HepG2 (cell line): ENCODE data around the gene PIP5K1C. TPM values are rescaled to one million over a fixed set of nuclear protein-coding genes. Genes with fewer than 3 reads are reported as not detected.

Experiments
- ATAC-seq: fragments of 200-7000 bp; cut with Tn5 transposase; 3 replicates; pipeline ENCODE4 v1.9.1; 2020; ENCODE audit warnings: mild to moderate bottlenecking, moderate library complexity
- BruUV-seq: library from RNA; stranded (reverse); fragments of 400-500 nt; replicated peaks from 2 replicates; lab custom pipeline; 2021; lab: Mats Ljungman, UMichigan
- CTCF ChIA-PET: fragments of 300-600 bp; formaldehyde crosslinking; extraction: SDS; loops from one replicate; lab custom pipeline; 2021; ENCODE audit warnings: low total read pairs, inconsistent platforms, low intra/inter-chr PET ratio; lab: Yijun Ruan, JAX
- POLR2A ChIA-PET: fragments of 350-600 bp; sonication (Branson Sonifier 250); formaldehyde crosslinking; loops from one replicate; lab custom pipeline; 2020; ENCODE audit warnings: antibody characterized with exemption, inconsistent platforms; lab: Yijun Ruan, JAX
- DNase-seq: peaks from one replicate; pipeline ENCODE4 v3.0.0-alpha.2; 2015; ENCODE audit warnings: low spot score
- FAIRE-seq: peaks from 3 replicates; lab custom pipeline; 2011; peaks lifted over from hg19 to GRCh38; lab: Jason Lieb, UNC
- H2AFZ ChIP-seq: one replicate; pipeline ENCODE4 v1.6.1; 2011; ENCODE audit warnings: low read length, inconsistent platforms
- H3K27ac ChIP-seq: fragments of 300-600 bp; 3 replicates; pipeline ENCODE4 v1.8.0; 2011; ENCODE audit warnings: mixed run types, mild to moderate bottlenecking, mixed read lengths, low read length, inconsistent platforms; ENCODE audit not compliant: insufficient read depth; ENCODE audit errors: extremely low read length
- H3K27me3 ChIP-seq, 2 experiments: fragments of 200-600 bp in 1 of 2; 2 replicates in 1 of 2; 3 replicates in 1 of 2; pipeline versions ENCODE4 v1.6.0 to v1.8.0; 2011; ENCODE audit warnings: low read length in 2 of 2, mild to moderate bottlenecking in 2 of 2, moderate library complexity in 2 of 2, inconsistent platforms in 1 of 2; ENCODE audit not compliant: insufficient read depth in 2 of 2, control insufficient read depth in 1 of 2
- H3K36me3 ChIP-seq, 2 experiments: fragments of 200-600 bp in 1 of 2; replicated peaks in 1 of 2; 2 replicates in 1 of 2; 3 replicates in 1 of 2; pipeline versions ENCODE4 v1.5.1 to v1.8.0; 2011; ENCODE audit warnings: low read length in 2 of 2, inconsistent platforms in 1 of 2; ENCODE audit not compliant: insufficient read depth in 2 of 2, control insufficient read depth in 1 of 2
- H3K4me1 ChIP-seq: 2 replicates; pipeline ENCODE4 v1.5.1; 2012; ENCODE audit warnings: low read length, inconsistent platforms; ENCODE audit not compliant: insufficient read depth
- H3K4me2 ChIP-seq: 2 replicates; pipeline ENCODE4 v1.6.0; 2011; ENCODE audit warnings: low read depth, low read length, inconsistent platforms
- H3K4me3 ChIP-seq, 3 experiments: fragments of 200-600 bp in 1 of 3; sonication (generic), shearing (Covaris generic) in 1 of 3; replicated peaks in 1 of 3; 2 replicates each; pipeline ENCODE4 v1.5.1; 2011 to 2016; ENCODE audit warnings: low read length in 3 of 3, inconsistent platforms in 2 of 3, low read depth in 2 of 3, mild to moderate bottlenecking in 2 of 3, control low read depth in 1 of 3, mixed read lengths in 1 of 3; ENCODE audit not compliant: insufficient read depth in 1 of 3
- H3K79me2 ChIP-seq: one replicate; pipeline ENCODE4 v1.6.1; 2011; ENCODE audit warnings: low read length, inconsistent platforms; ENCODE audit not compliant: insufficient read depth
- H3K9ac ChIP-seq: 2 replicates; pipeline ENCODE4 v1.6.0; 2011; ENCODE audit warnings: mild to moderate bottlenecking, low read depth, low read length, inconsistent platforms; ENCODE audit not compliant: insufficient read depth
- H3K9me3 ChIP-seq: 2 replicates; pipeline ENCODE4 v1.5.1; 2012; ENCODE audit warnings: mild to moderate bottlenecking, low read length
- H4K20me1 ChIP-seq: 2 replicates; pipeline ENCODE4 v1.6.0; 2011; ENCODE audit warnings: inconsistent platforms, mild to moderate bottlenecking, low read length, moderate library complexity; ENCODE audit not compliant: insufficient read depth
- ARNTL ChIP-seq: sonication (generic); formaldehyde crosslinking; IDR thresholded peaks from 2 replicates; pipeline ENCODE4 v1.4.0; 2020; ENCODE audit warnings: mild to moderate bottlenecking, missing genetic modification reagents
- HMGA1 ChIP-seq: sonication (generic); formaldehyde crosslinking; conservative IDR thresholded peaks from 2 replicates; pipeline ENCODE4 v1.4.0; 2020; ENCODE audit warnings: missing genetic modification reagents
- KDM5A ChIP-seq: fragments of 200-600 bp; sonication (generic); IDR thresholded peaks from 2 replicates; pipeline ENCODE4 v1.7.0; 2018; ENCODE audit warnings: antibody characterized with exemption, mild to moderate bottlenecking, low read length, borderline replicate concordance
- LCORL ChIP-seq, 2 experiments: fragments of 450-650 bp in 1 of 2; sonication (generic) in 1 of 2; formaldehyde crosslinking in 1 of 2; IDR thresholded peaks; 2 replicates each; pipeline versions ENCODE4 v1.5.0 to v1.6.1; 2017 to 2020; ENCODE audit warnings: antibody characterized with exemption in 1 of 2, missing genetic modification reagents in 1 of 2
- PHF20 ChIP-seq: sonication (generic); formaldehyde crosslinking; IDR thresholded peaks from 2 replicates; pipeline ENCODE4 v1.5.0; 2020; ENCODE audit warnings: mild to moderate bottlenecking, missing genetic modification reagents
- ZNF3 ChIP-seq: IDR thresholded peaks from 2 replicates; pipeline ENCODE4 v1.7.0; 2017; ENCODE audit warnings: inconsistent platforms
- ZNF546 ChIP-seq: sonication (generic); formaldehyde crosslinking; conservative IDR thresholded peaks from 2 replicates; pipeline ENCODE4 v1.8.1; 2023; ENCODE audit warnings: mild to moderate bottlenecking, missing genetic modification reagents
- WGBS: methylation state at CpG from one replicate; pipeline ENCODE4 v1.1.6; 2017; ENCODE audit warnings: low lambda C conversion rate; 5-methylcytosine and 5-hydroxymethylcytosine counted together
- in situ Hi-C: cut with HindIII; loops from 2 replicates; pipeline ENCODE4 v1.10.0; 2017; ENCODE audit warnings: low pct_unique_long_range_greater_than_20kb; ENCODE audit not compliant: extremely low pct_ligation_motif_present
- intact Hi-C: fragments of 100-400 bp; cut with micrococcal nuclease; formaldehyde crosslinking; loops from one replicate; pipeline ENCODE4 v1.10.0; 2022; ENCODE audit not compliant: unreplicated experiment
- polyA plus RNA-seq, 8 experiments: library from polyadenylated mRNA; depleted of rRNA in 3 of 8; stranded (reverse) in 7 of 8; unstranded in 1 of 8; fragments of >200 nt; fragmentation: Illumina TruSeq in 4 of 8; extraction: Trizol in 4 of 8; gene quantifications; 2 replicates each; pipeline versions ENCODE4 v1.2.1 to v1.2.3, GENCODE V29; 2011 to 2016; ENCODE audit warnings: low read depth in 4 of 8, missing spikeins in 1 of 8, mixed read lengths in 1 of 8; ENCODE audit not compliant: insufficient read depth in 1 of 8
- total RNA-seq, 5 experiments: library from RNA; depleted of rRNA; stranded (reverse); fragments of >200 nt; fragmentation: Illumina TruSeq; extraction: Trizol; gene quantifications; 2 replicates each; pipeline ENCODE4 v1.2.3, GENCODE V29; 2016; ENCODE audit warnings: low read depth in 1 of 5

PIP5K1C gene
- total and polyA plus RNA-seq, 2 of the 13 experiments (the other 11 are each of a cell fraction or from before 2014, with no cell fraction given), result 3.6 to 4.3 TPM

- Histone ChIP-seq H4K20me1 (no peaks in the 10 kb centered on the region), H3K36me3 (peaks cover 0 to 3% of the 10 kb centered on the region in 2 experiments; a peak in 1 of 5 replicates), H3K27me3 (no peaks in the 10 kb centered on the region), H3K27ac (peak overlapping the region; percentile 38), H3K79me2 (no peaks in the 10 kb centered on the region), H3K9ac (no peak overlapping the region), H3K4me2 (peak overlapping the region; percentile 51), H2AFZ (no peak overlapping the region), H3K9me3 (no peaks in the 10 kb centered on the region), H3K4me1 (peaks cover 21% of the 10 kb centered on the region), H3K4me3 (peak overlapping the region in 1 of 3 experiments; percentile 40; a peak in 1 of 6 replicates)
- no TSS peak for BruUV-seq
- WGBS, result 84% methylated on average over 39 of the region's 39 CpGs
- in situ Hi-C loops, result no loop called here
- intact Hi-C loops, result loop anchor here (5.0 kb wide), 1 partner anchor 33 kb away; the partner anchor contains the start of gene PIP5K1C
- TF ChIP-seq LCORL (IDR thresholded peaks at IDR 0.05) (no peak), LCORL (CRISPR knock-in tag; IDR thresholded peaks at IDR 0.05) (peak; percentile 3; the same call in 1 of the 2 replicates), PHF20 (CRISPR knock-in tag) (no peak), HMGA1 (CRISPR knock-in tag) (no peak), ARNTL (CRISPR knock-in tag) (0 out of 2 replicates have a peak, but pooled peaks have one; percentile 6), ZNF546 (0 out of 2 replicates have a peak, but pooled peaks have one; percentile 2), KDM5A (no peak), ZNF3 (CRISPR knock-in tag) (no peak)
- FAIRE-seq, result no peak
- ChIA-PET CTCF (interaction anchor here (1.5 kb wide), 1 partner anchor 36 kb away, joined by 4 read pairs; no protein-coding TSS in a partner anchor), POLR2A (interaction anchor here (0.8 kb wide), 1 partner anchor 18 kb away, joined by 3 read pairs; no protein-coding TSS in a partner anchor)
- ATAC-seq, result peak; percentile 16
- no peak for DNase-seq
Observed at GRCh38 chr19:3669082-3669946, 31.0 kb downstream of the PIP5K1C start.
